ENCODE results near the gene ITGB1BP1.

DNA sequence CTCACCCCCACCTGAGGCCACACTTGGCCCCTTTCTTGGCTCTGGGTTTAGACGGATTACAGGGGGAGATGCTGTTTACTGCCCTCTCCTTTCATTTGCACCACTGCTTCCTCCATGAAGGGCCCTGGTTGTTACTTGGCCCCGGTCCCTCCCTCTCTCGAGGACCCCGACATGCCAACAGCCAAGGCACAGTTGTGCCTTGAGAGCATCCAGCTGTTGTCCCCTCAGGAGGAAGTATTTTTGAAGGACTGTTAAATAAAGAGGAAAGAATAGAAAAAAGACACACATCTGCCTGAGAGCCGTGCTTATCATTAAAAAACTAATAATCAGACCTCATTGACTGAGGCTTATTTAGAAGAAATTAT is 44.0 kb downstream of the ITGB1BP1 start:
- TF ChIP-seq, protein P1, sequence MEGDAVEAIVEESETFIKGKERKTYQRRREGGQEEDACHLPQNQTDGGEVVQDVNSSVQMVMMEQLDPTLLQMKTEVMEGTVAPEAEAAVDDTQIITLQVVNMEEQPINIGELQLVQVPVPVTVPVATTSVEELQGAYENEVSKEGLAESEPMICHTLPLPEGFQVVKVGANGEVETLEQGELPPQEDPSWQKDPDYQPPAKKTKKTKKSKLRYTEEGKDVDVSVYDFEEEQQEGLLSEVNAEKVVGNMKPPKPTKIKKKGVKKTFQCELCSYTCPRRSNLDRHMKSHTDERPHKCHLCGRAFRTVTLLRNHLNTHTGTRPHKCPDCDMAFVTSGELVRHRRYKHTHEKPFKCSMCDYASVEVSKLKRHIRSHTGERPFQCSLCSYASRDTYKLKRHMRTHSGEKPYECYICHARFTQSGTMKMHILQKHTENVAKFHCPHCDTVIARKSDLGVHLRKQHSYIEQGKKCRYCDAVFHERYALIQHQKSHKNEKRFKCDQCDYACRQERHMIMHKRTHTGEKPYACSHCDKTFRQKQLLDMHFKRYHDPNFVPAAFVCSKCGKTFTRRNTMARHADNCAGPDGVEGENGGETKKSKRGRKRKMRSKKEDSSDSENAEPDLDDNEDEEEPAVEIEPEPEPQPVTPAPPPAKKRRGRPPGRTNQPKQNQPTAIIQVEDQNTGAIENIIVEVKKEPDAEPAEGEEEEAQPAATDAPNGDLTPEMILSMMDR (IDR thresholded peaks at IDR 0.05 in 4 of 5, conservative IDR thresholded peaks at IDR 0.05 in 1 of 5) = no peak
- TF ChIP-seq POLR2A (IDR thresholded peaks at IDR 0.05) = no peak

Data from gastrocnemius medialis (tissue), 4 donors.